Activated naive CD8-positive, alpha-beta T cell treated with anti-CD3 and anti-CD28 coated beads, Interleukin-2, amount 50 U/mL, for 16 hours (primary cell): ENCODE measurements around the gene AHI1.

Experiments
- DNase-seq: peaks from one replicate; pipeline ENCODE4 v3.0.0-alpha.2; 2020; ENCODE audit warnings: low read depth, low spot score

AHI1 gene

GRCh38 chr6:135233686-135234491, 263.7 kb downstream of the AHI1 start:
- DNase-seq = no peak
